ENCODE data around the gene UTS2B.
A peak's percentile ranks its signal among the peaks of the same experiment; 100 is the strongest.

Gene UTS2B, protein sequence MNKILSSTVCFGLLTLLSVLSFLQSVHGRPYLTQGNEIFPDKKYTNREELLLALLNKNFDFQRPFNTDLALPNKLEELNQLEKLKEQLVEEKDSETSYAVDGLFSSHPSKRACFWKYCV

DNA sequence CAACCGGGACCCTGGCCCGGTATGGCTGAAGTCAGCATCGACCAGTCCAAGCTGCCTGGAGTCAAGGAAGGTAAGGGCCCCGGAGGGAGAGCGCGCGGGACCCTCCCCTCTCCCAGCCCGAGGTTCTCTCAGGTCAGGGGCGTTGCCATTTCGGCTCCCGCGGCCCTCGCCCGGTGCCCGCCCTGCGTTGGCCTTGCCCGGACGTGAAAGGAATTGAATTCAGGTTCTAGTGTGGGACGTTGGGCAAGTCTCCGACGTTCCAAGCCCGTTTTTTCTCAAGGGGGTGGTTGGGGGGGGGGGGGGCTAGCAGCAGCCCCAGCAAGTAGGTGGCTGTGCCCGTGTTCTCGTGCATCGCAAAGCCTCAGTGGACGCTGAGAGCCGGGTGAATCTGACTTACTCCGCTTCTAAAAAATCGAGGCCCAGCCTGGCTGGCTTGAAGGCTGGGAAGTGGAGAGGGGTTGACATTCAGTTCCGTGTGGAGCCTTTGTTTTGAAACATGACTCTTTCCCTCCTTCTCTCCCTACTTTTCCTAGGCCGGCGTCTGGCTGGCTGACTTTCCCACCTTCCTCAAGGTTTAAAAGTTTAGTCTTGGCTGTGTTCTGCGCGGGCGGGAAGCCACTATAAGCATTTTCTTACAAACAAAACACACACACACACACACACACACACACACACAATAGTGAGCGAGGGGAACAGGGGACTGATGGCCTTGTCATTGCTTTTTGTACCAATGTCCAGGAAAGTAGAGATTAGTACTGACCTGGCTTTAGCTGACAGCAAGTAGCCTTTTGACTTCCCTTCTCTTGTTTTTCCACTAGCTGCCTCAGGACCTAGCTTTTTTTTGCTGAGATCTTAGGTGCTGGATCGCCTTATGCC, at the start of gene UTS2B:
Gene UTS2B (minus strand): TSS at position 873 of the 876 bp plus-strand sequence. CDS start 48,337 bp downstream, outside the sequence.
- peak; percentile 41 for DNase-seq

DNA sequence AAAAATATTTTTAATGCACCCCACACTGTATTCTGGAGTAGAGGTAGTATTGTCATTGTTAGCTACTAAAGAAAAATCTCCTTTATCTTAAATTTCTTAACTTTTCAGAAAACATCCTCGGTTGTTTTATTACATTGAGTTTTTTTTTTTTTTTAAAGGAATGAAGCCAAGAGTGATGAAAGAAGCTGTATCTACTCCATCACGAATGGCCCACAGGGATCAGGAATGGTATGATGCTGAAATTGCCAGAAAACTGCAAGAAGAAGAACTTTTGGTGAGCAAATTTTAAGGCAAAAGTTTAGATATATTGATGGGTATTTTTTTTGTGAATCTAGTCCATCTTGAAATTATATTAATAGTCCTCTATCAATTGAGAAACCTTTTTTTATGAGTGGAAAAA, 49.7 kb upstream of the UTS2B start:
- DNase-seq, result no peak

DNA sequence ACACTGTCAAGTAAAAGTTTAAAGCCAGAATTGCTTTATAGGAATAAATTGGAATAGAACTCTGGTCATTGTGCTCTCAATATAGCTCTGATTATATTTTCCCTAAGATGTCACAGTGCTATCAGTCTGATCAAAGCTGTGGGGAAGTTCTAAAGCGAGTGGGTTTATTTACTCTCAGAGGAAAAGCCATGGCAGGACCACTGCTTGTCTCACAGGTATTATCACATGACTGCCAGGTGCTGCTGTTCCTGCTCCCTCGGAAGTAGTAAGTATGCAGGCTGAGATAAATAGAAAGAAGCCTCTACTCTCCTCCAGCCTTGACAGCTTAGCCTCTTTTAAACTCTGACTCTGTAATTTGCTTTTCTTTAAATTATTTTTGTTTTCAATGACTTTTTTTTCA, 49.1 kb upstream of the UTS2B start:
- DNase-seq, result no peak

DNA sequence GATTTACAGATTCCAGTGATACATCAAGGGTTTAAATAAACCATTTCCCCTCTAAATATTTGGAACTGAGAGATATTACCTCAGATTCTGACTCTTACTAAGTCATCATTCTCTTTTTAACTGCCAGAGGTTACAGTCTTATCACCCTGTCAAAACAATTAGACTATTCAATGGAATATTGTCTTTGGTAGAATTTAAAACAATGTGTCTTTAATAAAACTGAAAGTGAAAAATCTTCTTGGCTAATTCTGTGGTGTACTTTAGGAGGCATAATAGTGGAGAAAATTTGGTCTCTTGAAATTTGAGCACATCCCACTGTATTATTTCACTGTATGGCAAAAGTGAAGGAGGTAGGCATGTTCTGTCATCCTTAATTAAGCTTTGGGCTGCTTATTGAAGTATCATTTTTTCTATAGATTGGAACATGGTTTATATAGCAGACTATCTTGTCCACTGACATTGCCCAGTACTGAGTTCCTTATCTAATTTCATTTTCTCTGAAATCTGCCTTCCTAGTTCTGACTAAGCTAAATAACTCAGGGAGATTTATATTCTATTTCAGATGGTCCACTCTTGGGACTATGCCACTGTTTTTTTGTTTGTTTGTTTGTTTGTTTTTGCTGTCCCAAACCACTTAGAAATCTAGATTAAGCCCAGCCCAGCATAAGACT, 48.0 kb upstream of the UTS2B start:
- DNase-seq, result no peak

DNA sequence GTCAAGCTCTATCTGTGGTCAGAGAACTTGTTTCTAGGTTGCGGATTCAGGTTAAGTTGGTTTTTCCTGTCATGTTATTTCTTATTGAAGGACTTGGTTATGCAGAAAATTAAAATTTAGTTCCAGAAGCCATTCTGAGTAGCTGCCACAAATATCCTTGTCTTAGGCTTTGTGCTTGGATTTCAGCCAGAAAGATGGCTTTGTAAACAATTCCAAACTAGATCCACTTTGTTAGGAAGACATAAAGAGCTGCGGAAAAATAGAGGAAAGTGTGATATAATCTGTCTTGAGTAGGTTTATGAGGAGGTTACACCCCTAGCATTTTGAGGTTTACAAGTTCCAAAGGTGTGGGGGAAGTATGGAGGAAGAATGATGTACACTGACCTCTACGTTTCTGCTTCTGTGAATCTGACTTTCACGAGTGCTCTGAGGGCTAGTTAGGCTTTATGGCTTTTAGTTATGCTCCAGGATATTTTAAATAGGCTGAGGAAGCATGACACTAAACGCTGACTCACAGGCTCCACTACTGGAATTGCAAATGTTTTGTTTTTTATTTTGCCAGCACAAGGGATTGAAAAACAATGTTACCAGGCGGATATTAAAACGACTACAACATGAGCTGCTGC, 46.3 kb upstream of the UTS2B start:
- no peak for DNase-seq

DNA sequence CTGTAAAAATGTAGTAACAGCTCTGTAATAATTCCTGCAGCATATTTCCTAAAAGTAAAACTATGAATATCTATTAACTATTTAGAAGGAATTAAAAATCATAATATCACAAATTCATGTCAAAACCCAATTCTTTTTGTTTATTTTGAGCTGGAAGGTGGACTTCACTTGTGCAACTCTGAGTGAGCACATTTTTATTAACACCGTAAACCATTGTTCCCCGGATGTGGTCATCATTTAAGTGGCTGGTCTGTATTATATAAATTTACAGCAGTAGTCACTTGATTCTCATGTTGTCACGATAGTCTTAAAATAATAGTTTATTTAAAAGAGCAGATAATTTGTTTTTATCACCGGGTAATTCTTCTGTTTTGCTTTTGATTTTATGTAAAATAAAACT, 43.0 kb upstream of the UTS2B start:
- no peak for DNase-seq

DNA sequence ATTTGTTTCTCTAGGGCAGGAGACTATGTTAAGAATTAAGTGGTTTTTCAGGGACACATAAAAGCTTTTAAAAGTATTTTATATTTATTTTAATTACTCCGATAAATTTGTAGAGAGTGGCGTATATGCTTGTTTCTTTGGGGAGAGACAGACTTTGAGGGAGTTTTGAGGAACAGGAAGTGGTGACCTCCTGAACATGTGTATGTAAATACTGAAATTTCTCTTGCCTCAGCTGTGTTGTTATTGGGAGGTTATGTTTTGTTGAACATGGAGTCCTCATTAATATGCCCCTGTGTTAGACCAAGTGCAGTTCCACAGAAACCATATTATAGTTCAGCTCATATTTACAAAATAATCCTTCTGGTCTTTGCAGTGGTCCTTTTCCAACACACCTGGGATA, 41.8 kb upstream of the UTS2B start:
- DNase-seq, result no peak

DNA sequence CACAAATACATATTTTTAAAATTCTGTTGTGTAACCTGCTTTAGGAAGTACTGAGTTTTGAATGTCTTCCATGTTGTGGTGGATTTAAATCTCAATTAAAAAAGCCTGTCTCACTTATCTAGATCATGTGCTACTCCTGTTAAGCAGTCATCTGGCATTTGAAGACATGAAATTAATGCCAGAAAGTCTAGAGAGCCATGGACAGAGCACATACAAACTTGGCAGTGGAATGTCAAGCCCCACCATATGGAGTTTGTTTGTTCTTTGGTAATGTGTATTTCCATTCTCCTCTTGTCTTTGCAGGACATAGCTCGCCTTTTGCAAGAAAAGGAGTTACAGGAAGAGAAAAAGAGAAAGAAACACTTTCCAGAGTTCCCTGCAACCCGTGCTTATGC, 39.3 kb upstream of the UTS2B start:
- DNase-seq, result no peak

DNA sequence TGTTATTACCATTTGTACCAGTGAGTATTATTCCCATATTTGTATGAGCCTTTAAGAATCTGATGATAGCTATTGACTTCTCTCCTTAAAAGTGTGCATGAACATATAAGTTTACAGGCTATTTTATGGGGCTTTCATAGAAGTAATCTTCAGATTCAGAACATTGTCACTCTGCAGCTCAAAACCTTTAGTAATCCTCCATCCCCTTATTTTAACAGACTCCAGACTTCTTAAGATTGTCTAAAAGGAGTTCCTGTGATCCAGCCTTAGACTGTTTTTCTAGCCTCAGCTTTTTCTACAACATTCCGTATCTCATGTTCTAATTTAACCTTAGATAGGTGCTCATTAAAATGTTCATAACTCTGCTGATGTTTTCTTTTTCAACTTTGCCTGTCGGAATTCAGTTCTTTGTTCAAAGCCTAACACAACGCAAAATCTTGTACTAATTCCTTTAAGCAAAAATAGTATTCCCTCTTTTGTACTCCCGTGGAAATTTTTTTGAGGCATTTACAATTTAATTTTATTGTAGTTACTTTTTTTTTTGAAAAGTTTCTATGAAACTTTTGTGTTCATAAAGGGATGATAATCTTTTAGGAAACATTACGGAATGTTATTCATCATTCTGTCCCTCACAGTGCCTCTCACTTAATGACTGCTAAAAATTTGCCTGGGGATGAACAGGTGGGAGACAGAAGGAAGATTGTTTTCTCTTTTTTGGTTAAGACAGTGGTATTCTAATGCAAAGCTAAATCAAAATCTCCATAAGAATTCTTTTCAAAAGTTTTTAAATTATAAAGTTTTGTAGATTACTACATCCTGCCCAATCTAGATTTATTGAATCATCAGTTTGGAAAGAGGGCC, 38.7 kb upstream of the UTS2B start:
- DNase-seq, result no peak

DNA sequence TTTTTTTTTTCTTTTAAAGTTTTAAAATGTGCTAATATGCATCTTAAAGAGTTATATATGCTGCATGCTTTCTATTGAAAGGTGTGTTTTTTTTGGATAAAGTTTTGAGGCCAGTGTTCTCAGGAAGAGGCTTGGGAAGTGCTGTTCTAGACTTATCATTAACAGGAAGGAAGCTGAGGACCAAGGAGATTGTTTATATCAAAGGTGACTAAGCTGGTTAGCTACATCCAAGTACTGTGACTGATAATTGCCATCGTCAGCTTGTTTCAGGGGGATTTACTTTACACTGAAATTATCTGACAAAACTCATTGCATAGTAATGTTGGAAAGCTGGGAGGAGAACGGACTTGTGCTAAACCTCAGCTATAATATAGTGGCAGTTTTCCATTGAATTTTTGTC, 36.3 kb upstream of the UTS2B start:
- DNase-seq, result no peak

DNA sequence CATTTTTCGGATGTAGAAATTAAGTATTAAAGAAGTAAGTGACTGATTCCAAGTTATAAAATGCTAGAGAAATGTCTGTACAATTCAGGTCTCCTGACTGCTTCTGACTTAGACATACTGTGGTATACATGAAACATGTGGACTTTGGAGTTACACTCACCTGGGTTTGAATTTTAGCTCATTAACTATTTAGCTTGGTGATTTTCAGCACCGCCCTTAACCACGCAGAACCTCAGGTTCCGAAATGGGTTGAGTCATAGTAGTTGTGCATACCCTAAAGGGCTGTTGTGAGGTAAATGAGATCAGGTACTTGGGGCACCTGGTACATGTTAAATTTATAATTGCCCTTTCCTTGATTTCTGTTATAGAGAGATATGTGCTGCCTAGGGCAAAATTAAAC, 32.9 kb upstream of the UTS2B start:
- DNase-seq, result no peak

DNA sequence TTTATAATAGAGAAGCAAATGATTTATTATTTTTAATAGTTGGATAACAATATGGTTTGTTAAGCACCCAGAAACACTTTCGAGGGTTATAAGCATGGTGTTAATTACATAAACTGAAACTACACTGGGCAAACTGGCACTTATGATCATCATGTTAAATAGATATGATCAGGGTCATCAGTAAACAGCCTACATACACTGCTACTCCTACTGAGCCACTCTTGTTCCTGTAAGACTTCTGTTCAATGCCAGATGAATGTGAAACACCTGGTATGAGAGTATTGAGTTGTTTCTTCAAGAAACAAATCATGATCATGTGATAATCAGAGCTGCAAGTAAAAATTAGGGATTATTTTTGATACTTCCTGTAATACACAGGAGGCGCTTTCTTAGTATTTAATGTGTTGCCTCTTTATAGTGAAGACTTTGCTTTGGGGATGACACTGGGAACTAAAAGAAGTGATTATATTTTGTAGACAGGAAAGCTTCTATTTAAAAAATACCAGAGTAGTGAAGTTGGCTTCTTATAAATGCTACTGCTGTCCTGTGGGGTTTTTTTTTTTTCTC, 32.3 kb upstream of the UTS2B start:
- no peak for DNase-seq

DNA sequence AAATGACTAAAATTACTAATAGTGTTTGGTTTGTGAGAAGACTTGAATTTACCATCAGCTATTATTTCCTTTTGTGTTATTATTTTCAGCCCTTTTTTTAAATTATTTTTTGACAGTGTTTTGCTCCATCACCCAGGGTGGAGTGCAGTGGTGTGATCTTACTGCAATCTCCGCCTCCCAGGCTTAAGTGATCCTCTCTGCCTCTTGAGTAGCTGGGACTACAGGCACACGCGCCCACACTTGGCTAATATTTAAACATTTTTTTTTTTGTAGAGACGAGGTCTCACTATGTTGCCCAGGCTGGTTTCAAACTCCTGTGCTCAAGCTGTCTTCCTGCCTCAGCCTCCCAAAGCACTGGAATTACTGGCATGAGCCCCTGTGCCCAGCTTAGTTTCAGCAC, 31.7 kb upstream of the UTS2B start:
- no peak for DNase-seq

DNA sequence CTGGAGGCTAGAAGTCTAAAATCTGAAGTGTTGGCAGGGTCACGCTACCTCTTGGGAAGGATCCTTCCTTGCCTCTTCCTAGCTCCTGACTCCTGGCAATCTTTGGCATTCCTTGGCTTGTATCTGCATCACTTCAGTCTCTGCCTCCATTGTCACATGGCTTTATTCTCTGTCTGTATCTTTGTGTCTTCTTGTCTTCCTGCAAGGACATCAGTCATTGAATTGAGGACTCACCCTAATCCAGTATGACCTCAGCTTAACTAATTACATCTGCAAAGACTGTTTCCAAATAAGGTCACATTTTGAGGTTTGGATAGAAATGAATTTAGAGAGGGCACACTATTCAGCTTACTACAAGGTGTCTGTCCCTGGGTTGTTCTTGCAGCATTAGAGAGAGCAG, 31.1 kb upstream of the UTS2B start:
- no peak for DNase-seq

DNA sequence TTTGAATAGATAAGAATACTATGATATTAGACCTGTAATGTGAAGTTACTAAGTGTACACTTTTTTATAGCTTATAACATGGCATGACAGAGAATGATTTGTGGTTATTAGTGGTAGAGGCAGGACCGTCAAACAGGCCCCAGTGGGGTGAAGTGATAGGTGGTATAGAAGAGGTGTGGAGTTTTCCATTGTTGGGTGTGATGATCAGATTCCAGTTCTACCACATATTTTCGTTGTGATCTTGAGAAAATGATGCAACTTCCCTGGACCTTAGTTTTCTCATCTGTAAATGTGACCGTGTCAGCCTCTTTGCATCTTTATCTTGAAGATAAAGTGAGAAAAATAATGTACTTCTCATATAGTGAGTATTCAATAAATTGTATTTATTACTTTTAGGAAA, 30.3 kb upstream of the UTS2B start:
- DNase-seq, result no peak

DNA sequence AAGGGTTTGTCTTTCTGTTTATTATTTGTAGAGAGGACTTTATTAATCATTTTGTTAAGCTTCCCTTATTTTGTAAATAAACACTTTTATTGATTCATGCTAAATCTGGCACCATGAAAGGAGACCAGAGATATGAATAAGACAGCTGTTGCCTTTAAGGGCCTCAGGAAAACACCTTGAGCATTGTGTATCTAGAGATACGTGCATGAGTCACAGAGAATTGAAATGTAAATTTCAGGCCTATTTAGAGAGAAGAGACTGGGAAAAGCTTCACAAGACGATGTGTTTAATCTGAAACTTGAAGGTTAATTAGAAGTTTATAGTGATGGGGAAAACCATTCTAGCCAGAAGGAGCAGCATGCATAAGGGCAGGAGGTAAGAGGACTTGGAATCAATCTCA, 28.6 kb upstream of the UTS2B start:
- no peak for DNase-seq

DNA sequence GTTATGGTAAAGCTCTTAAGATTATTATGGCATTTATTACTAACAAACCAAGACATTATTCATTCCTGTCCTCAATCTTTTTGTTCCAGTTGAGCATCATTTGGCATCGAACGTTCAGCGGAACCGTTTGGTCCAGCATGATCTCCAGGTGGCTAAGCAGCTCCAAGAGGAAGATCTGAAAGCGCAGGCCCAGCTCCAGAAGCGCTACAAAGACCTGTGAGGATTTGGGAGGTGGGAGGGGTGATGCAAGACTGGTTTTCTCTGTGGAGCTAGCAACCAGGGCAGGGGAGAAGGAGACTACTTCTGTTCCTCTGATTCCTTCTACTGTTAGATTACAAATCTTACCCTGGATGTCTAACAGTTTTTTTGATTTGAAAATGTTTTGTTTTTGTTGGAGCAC, 27.6 kb upstream of the UTS2B start:
- no peak for DNase-seq

DNA sequence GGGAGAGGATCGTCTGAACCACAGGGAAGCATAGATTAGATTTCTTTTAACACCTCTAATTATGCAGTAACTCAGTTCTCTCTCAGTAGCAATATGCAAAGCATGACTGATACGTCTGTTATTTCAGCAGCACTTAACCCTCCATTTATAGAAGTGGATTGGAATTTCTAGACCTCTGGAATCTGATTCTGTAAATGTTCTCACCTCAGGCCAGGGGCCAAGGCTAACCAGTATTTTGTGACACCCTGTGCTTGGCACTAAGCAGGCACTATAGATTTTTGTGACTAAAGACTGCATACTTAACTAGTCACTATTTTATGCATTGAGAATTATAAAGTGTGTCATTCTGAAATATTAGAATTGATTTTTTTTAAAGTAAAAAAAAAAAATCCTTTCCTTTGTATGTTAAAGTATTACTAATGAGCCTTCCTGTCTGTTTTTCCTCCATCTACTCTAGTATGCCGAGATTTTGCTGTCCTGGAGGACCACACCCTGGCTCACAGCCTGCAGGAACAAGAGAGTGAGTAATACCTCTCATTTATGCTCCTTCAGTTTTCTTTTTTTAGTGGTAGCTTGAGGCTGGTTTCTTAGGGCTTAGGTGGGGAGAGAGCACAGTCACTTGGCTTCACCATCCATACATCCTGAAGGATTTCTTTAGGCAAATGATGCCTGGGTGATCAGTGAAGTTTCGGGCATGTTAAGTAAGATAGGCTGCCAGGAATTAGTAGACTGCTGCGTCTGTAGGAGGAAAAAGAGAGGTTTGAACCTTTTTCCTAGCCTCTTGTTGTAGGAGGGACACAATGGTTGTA, 26.5 kb upstream of the UTS2B start:
- DNase-seq, result no peak

DNA sequence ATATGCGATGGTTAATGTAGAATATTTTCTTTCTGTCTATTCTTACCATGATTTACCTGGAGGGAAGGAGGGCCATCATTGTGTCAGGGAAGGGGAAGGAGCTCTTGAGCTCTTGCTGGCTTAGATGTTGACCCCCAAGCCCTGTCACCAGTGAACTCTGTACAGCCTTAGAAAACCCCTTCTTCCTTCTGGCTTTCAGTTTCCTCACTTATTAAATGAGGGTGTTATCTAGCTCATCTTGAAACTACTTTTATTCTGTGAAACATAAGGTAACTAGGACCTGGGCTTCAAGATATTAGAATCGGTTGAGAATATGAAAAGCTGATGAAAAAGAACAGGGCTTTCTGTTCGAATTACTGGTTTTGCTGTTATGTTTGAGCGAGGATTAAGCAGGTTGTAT, 25.1 kb upstream of the UTS2B start:
- DNase-seq, result no peak

DNA sequence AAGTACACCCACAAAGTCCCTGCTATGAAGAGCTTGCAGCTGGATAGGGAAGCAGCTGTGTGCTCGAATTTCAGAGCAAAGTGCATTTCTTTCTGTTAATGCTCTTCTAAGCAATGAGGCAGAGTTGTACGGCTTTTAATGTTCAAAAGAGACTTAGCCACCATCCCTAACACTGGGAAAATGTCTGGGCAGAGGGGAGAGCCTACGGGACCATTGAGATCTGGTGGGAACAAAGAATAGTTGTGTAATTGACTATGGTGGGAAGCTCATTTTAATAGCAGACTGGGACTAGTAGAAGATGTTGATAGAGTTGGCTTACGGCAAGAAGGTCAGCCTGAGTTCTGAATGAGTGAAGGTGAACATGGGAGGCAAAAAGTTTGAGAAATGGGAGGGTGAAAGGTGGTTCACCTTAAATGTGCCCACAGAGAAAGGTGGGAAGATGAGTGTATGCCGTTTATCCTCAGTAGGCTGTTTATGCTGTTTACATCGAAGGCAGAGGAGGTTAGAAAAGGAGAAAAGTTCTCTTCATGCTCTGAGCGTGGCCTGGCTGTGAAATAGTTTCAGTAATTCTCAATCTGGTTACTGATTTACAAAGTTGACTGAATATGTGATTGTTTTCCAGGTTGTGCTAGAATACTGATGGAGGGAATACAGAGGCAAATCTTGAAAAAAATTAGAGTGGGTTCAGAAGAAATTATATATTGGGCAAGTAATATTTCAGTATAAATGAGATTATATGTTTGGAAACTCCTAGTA, 22.9 kb upstream of the UTS2B start:
- DNase-seq, result no peak

DNA sequence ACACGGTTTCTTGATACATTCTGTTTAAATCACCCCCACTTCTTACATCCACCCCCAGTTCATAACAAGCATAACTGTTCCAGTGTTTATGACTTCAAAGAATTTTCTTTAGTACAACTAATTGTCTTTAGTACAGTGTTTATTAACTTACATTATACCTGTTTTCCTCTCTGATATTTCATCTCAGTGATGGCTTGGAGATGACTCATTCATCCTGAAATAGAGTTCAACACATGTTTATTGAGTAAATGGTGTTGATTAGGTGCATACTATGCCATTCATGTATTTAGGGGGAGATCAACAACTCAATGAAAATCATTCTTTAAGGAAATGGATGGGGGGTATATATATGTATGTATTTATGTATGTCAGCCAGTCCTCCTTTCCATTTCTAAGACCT, 21.7 kb upstream of the UTS2B start:
- no peak for DNase-seq
